HepG2 (cell line): ENCODE results near the gene OAS1.

Source experiments
- ATF2 ChIP-seq: sonication (generic); formaldehyde crosslinking; IDR thresholded peaks from 2 replicates; pipeline ENCODE4 v1.4.0; 2020; ENCODE audit warnings: missing genetic modification reagents
- CTCF ChIP-seq: sonication (generic); formaldehyde crosslinking; IDR thresholded peaks from 2 replicates; pipeline ENCODE4 v1.5.0; 2020; ENCODE audit warnings: mild to moderate bottlenecking, missing genetic modification reagents, moderate library complexity
- GTF2F1 ChIP-seq: fragments of 150-350 bp; IDR thresholded peaks from 2 replicates; pipeline ENCODE4 v1.6.1; 2014; ENCODE audit warnings: low read length
- IRX3 ChIP-seq: sonication (generic); formaldehyde crosslinking; IDR thresholded peaks from 2 replicates; pipeline ENCODE4 v1.8.1; 2023; ENCODE audit warnings: mild to moderate bottlenecking, low read depth, missing genetic modification reagents, borderline replicate concordance
- MTA3 ChIP-seq: sonication (generic); formaldehyde crosslinking; IDR thresholded peaks from 2 replicates; pipeline ENCODE4 v1.4.0; 2020; ENCODE audit warnings: missing genetic modification reagents
- POLR2A ChIP-seq, 2 experiments: IDR thresholded peaks; 2 replicates each; pipeline ENCODE4 v1.6.1; 2011; ENCODE audit warnings: low read depth in 2 of 2, low read length in 2 of 2, mild to moderate bottlenecking in 1 of 2, moderate library complexity in 1 of 2; ENCODE audit not compliant: insufficient read depth in 1 of 2
- RBFOX2 ChIP-seq: fragments of 200-400 bp; formaldehyde crosslinking; IDR thresholded peaks from 2 replicates; pipeline ENCODE4 v1.6.1; 2017; ENCODE audit warnings: low read depth, mild to moderate bottlenecking, low read length
- ZBTB43 ChIP-seq: sonication (generic); formaldehyde crosslinking; conservative IDR thresholded peaks from 2 replicates; pipeline ENCODE4 v1.4.0; 2020; ENCODE audit warnings: missing genetic modification reagents
- TF ChIP-seq, protein P1 (sequence below): sonication (generic); formaldehyde crosslinking; IDR thresholded peaks from 2 replicates; pipeline ENCODE4 v1.4.0; 2020; ENCODE audit warnings: missing genetic modification reagents
- TF ChIP-seq, protein P2 (sequence below), 2 experiments: fragments of 450-650 bp in 1 of 2; sonication (generic) in 1 of 2; formaldehyde crosslinking in 1 of 2; IDR thresholded peaks; 2 replicates each; pipeline versions ENCODE4 v1.6.1 to v1.8.0; 2016 to 2022; ENCODE audit warnings: antibody characterized with exemption in 1 of 2, mild to moderate bottlenecking in 1 of 2, missing genetic modification reagents in 1 of 2
- TF ChIP-seq, protein P3 (sequence below): sonication (generic); formaldehyde crosslinking; IDR thresholded peaks from 2 replicates; pipeline ENCODE4 v1.4.0; 2020; ENCODE audit warnings: mild to moderate bottlenecking, missing genetic modification reagents
- TF ChIP-seq, protein P4 (sequence below): sonication (generic); formaldehyde crosslinking; IDR thresholded peaks from 2 replicates; pipeline ENCODE4 v1.8.1; 2023; ENCODE audit warnings: mild to moderate bottlenecking, missing genetic modification reagents
- TF ChIP-seq, protein P5 (sequence below): sonication (generic); formaldehyde crosslinking; IDR thresholded peaks from 2 replicates; pipeline ENCODE4 v1.4.0; 2020; ENCODE audit warnings: missing genetic modification reagents

DNA sequence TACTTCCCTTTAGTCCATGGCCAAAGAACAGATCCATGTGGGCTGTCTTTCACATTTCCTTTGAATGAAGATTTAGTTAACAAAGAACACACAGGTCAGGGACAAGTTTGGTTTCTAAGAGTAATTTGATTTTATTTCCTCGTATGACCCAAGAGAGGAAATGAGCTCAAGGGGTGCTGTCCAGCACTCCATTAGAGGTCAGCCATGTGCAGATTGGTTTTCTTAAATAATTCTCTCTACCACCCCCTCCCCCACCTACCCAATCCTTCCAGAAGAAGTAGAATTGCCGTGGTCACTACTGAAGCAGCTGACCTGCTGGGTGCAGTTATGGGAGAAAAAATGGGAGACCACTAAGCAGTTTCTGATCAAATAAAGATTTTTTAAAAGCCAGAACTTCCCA lies 13.9 kb upstream of the OAS1 start:
- TF ChIP-seq GTF2F1 (no peak), POLR2A (IDR thresholded peaks at IDR 0.05; ENCODE audit: insufficient read depth in 1 of 2, low read depth in 2 of 2, low read length in 2 of 2) (no peak), IRX3 (CRISPR knock-in tag) (no peak), RBFOX2 (no peak), ZBTB43 (CRISPR knock-in tag) (no peak), ATF2 (CRISPR knock-in tag) (no peak), MTA3 (CRISPR knock-in tag) (no peak), CTCF (CRISPR knock-in tag) (no peak)
- TF ChIP-seq, protein P1, sequence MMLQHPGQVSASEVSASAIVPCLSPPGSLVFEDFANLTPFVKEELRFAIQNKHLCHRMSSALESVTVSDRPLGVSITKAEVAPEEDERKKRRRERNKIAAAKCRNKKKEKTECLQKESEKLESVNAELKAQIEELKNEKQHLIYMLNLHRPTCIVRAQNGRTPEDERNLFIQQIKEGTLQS (CRISPR knock-in tag) = no peak
- TF ChIP-seq, protein P2, sequence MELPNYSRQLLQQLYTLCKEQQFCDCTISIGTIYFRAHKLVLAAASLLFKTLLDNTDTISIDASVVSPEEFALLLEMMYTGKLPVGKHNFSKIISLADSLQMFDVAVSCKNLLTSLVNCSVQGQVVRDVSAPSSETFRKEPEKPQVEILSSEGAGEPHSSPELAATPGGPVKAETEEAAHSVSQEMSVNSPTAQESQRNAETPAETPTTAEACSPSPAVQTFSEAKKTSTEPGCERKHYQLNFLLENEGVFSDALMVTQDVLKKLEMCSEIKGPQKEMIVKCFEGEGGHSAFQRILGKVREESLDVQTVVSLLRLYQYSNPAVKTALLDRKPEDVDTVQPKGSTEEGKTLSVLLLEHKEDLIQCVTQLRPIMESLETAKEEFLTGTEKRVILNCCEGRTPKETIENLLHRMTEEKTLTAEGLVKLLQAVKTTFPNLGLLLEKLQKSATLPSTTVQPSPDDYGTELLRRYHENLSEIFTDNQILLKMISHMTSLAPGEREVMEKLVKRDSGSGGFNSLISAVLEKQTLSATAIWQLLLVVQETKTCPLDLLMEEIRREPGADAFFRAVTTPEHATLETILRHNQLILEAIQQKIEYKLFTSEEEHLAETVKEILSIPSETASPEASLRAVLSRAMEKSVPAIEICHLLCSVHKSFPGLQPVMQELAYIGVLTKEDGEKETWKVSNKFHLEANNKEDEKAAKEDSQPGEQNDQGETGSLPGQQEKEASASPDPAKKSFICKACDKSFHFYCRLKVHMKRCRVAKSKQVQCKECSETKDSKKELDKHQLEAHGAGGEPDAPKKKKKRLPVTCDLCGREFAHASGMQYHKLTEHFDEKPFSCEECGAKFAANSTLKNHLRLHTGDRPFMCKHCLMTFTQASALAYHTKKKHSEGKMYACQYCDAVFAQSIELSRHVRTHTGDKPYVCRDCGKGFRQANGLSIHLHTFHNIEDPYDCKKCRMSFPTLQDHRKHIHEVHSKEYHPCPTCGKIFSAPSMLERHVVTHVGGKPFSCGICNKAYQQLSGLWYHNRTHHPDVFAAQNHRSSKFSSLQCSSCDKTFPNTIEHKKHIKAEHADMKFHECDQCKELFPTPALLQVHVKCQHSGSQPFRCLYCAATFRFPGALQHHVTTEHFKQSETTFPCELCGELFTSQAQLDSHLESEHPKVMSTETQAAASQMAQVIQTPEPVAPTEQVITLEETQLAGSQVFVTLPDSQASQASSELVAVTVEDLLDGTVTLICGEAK (IDR thresholded peaks at IDR 0.05) = no peak
- TF ChIP-seq, protein P2 (CRISPR knock-in tag; IDR thresholded peaks at IDR 0.05) = no peak
- TF ChIP-seq, protein P3, sequence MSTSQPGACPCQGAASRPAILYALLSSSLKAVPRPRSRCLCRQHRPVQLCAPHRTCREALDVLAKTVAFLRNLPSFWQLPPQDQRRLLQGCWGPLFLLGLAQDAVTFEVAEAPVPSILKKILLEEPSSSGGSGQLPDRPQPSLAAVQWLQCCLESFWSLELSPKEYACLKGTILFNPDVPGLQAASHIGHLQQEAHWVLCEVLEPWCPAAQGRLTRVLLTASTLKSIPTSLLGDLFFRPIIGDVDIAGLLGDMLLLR (CRISPR knock-in tag) = no peak
- TF ChIP-seq, protein P4, sequence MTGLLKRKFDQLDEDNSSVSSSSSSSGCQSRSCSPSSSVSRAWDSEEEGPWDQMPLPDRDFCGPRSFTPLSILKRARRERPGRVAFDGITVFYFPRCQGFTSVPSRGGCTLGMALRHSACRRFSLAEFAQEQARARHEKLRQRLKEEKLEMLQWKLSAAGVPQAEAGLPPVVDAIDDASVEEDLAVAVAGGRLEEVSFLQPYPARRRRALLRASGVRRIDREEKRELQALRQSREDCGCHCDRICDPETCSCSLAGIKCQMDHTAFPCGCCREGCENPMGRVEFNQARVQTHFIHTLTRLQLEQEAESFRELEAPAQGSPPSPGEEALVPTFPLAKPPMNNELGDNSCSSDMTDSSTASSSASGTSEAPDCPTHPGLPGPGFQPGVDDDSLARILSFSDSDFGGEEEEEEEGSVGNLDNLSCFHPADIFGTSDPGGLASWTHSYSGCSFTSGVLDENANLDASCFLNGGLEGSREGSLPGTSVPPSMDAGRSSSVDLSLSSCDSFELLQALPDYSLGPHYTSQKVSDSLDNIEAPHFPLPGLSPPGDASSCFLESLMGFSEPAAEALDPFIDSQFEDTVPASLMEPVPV (CRISPR knock-in tag) = no peak
- TF ChIP-seq, protein P5, sequence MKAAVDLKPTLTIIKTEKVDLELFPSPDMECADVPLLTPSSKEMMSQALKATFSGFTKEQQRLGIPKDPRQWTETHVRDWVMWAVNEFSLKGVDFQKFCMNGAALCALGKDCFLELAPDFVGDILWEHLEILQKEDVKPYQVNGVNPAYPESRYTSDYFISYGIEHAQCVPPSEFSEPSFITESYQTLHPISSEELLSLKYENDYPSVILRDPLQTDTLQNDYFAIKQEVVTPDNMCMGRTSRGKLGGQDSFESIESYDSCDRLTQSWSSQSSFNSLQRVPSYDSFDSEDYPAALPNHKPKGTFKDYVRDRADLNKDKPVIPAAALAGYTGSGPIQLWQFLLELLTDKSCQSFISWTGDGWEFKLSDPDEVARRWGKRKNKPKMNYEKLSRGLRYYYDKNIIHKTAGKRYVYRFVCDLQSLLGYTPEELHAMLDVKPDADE (CRISPR knock-in tag) = no peak
